ENCODE measurements around the gene PARD3.

PARD3 gene

DNA sequence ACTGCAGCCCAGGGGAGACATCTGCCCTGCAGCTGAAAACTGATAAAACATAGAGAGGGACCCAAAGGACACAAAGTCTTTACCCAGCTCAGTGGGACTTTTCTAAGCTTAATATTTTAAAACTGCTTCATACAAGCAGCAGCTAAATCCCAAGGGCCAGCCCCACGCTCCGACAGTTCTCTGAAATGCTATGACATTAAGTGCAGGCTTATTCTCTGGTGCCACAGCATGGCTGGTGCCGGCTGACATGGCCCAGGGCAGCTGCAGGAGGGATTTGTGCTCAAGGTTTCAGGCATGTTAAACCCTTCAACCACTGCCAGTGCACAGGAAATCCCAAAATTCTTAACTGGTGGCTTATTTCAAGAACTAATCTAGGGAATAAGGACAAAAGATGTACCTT is 170.9 kb downstream of the PARD3 start:
- DNase-seq, result no peak

DNA sequence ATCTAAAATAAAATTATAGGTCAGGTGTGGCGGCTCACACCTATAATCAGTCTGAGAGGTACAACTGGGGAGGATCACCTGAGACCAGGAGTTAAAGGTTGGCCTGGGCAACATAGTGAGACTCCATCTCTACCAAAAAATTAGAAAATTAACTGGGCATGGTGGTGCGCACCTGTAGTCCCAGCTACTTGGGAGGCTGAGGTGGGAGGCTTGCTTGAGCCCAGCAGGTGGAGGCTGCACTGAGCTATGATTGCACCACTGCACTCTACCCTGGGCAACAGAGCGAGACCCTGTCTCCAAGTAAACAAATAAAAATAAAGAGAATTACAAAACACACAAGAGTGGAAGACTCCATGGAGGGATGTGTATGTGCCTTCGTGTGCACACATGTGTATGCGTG is 171.5 kb downstream of the PARD3 start:
- no peak for DNase-seq

DNA sequence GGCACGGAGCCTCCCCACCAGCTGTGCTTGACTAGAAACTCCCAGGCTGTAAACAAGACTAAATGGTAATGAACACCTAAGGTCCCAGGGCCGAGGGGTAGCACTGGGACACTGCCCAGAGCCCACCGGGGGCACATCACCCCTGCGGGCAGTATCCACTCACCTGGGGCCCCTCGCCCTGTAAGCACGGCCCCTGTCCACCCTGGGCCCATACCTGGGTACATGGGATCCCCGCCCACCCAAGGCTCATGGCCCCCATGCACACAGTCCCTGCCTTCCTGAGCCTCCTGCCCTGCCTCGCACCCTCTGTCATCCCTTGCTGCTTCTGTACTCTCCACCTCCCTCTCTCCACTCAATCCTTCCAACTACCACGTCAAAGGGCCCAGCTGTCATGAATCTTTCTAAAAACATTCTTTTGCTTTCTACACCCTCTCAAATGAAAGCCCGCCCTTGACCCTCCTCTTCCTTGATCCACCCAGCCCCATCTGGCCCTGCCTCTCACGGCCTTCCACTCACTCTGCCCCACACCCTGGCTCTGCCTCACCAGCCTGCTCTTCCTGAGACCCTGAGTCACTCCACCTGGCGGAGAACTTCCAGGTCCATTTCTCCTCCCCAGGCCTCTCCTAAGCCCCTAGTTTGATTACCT is 173.1 kb downstream of the PARD3 start:
- DNase-seq, result no peak

DNA sequence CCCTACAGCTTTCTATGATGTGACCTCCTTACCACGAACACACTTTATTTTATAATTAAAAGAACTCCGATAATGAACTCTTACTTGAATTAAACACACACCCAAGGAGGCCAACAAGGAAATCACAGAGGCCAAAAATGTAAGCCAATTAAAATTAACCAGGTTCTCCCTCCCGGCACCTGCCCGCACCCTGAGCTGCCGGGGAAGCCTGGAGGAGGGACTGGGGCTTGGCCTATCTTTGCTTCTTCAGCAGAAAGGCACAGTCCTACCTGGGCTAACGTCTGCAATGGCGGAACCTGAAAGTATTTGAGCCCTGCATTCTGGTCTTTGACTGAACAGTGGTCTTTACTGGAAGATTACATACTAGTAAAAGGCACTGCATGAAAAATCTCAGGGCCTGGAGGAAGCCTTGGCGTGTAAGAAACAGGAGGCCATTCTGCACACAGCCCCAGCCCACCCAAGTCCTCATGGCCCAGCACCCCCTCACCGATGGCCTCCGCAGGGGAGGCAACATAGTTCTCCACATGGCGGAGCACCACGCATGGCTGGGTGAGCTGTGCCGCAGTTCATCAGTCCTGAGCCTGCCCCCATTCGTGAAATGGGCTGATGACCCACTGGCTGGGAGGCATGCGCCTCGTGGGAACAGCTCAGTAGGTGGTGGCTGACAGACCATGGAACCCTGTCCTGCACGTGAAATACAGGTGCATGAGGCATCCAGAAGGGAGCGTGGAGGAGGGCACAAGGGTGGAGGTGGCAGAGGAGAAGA is 173.8 kb downstream of the PARD3 start:
- no peak for DNase-seq

DNA sequence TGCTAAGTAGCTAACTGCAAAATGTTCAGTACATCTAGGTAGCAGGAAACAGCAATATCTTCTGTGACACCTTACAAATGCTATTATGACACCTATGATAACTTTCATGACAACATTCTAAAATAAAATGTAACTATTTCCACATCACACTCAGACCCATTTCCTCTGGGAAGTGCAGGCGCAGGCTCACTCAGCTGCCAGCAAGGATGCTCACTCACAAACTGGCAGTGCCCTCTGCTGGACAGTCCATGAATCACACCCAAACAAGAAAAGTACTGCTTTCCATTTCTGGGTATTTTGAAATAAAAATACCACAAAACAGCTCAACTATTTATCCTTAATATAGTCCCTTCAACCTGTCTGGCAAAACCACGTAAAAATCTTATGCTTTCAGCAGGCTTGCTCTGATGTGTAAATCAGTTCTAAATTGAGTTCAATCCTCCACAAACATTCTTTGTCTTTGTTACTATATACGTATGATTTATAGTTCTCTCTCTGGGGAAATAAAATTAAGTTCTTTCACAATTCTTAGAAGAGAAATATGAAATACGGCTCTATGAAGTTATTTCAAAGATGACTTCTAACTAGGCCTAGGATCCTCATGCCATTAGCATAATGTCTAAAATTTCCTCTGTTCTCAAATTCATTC is 176.6 kb downstream of the PARD3 start:
- DNase-seq, result peak; percentile 4

DNA sequence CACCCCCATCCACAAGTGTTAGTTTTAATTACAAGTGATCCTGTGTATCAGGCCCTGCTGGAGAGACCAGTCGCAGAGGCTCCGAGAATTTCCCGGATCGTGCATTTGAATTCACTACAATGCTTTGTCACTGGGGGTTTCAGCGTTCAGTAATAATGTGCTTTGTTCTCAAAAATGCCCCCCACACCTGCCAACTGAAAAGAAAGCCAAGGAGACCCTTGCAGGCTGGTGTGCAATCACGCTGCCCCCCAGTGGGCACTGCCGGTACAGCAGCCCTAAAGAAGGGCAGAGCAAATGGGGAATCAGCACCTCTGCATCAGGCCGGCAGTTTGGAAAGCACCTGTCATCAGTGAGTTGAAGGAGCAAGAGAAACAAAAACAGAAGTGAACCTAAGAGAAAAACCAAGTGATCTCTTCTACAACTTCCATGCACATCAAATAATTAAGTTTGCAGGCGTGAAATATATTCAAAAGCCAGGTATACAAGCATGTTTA is 177.6 kb downstream of the PARD3 start:
- DNase-seq, result peak; percentile 17

DNA sequence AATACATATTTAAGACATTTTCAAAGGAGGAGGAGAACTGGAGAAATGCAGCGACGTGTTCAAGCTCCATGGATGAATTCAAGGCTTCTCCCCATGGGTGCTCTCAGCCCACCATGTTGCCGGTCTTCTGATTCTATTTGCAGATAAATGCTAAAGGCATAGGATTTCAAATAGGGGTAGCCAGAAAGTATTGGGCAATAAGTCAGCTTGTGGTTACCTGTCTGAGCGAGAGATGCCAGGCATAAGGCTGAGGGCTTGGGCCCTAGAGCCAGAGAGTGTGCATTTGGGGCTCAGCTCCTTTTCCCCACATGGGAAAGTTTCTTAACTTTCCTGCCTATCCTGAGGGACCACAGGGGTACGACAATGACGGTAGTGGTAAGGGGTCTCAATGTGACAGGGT is 180.0 kb downstream of the PARD3 start:
- no peak for DNase-seq

DNA sequence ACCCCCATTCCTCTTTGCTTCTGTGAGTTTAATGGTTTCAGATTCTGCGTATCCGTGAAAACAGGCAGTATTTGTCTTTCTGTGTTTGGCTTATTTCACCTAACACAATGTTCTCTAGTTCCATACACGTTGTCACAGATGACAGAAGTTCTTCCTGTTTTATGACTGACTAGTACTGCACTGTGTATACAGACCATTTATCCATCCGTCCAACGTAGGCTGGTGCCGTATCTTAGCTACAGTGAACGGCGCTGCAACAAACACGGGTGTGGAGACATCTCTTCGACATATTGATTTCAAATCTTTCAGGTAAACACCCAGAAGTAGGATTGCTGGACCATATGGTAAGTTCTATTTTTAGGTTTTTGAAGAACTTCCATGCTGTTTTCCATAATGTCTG is 181.7 kb downstream of the PARD3 start:
- DNase-seq, result no peak

DNA sequence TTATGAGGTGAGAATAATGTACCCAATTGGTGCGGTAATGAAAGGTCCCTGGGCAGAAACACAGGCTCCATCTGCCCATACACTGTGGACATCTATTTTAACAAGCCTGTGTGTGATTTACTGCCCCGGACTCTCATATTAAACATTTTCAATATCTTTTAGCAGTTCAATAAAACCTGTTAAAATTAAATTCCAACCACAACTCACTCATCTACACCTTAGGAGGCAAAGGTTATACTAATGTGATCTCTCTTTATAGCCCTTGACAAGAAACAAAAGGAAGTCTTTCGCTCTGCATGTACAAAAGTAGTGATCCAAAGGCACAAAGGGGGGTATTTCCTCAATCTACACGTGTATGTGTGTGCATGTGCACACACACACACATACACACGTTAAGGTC is 186.0 kb downstream of the PARD3 start:
- no peak for DNase-seq

DNA sequence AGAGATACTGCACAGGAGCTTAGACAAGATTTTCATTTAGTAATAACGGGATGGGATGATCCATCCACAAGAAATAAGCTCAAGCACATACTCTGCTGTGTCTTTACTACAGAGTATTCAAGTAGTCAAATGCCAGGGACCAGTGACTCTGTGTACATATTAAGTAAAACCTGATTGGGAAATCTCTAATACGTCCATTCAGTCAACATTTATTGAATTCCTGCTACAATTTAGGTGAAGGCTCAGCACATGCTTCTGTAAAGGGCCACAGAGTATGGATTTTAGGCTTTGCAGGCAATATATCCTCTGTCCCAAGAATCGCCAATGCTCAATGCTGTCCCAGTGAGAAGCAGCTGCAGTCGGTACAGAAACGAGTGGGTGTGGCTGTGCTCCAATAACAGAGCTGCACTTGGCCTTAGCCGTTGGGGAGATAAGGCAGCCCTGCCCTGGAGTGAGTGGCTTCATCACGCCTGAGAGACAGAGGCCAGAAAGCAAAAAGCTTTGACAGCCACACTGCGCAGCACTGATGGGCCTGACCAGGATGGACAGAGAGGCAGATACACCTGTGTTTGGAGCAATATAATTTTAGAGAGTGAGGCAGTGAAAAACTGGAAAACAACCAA is 186.8 kb downstream of the PARD3 start:
- DNase-seq, result no peak

DNA sequence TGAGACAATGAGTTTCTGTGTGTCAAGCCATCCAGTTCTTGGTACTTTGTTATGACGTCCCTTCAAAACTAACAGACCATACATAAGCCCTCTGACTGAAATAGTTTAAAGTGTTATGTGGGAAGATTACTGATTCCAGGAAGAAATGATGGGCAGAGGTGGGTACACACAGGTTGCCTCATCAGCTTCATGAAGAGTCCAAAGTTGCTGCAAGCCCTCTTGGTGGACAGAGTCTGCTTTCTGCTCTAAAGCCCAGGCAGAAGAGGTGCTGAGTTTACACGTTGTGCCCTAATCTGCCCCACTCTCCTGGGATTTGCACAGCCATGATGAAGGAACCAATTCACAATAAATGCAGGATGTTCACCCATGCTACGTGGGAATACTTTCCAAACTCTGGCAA is 187.4 kb downstream of the PARD3 start:
- no peak for DNase-seq

DNA sequence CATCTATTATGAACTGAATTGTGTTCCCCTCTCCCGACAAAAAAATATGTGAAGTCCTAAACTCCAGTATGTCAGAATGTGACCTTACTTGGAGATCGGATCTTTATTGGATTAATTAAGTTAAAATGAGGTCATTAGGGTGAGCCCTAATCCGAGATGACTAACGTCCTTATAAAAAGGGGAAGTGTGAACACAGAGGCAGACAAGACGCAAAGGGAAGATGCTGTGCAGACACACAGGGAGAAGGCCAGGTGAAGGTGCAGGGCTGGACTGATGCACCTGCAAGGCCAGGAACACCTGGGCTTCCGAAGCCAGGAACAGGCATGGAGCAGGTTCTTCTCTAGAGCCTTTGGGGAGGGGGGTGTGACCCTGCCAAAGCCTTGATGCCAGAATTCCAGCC is 187.8 kb downstream of the PARD3 start:
- DNase-seq, result no peak

DNA sequence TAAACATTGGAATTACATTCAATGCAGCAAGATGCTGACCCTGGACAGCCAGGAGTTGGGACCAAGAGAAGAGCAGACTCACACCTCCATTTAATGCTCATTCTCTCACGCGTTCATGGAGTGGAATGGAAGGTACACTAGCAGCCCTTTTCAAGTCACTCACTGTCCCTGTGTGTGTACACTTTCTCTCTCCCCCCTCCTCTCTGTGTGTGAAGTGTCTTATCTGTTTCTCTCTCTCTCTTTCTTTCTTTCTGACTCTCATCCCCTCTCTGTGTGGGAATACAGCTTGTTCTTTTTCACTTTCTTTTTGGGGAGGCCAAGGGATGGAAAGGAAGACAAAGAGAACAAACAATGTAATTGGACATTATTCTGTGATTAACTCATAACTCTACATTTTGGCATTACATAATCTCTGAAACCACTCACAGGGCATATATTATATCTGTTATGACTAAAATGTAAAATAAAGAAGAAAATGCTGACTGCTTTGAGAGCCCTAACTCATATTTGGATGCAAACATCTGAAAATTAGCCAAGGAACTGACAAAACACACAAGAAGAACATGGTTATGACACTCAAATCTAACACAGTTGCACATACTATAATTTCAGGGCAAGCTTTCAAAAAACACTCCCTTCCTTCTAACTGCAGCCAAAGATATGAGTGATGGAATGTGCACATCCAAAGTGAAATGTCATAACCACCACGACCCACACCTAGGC is 188.8 kb downstream of the PARD3 start:
- DNase-seq, result no peak

DNA sequence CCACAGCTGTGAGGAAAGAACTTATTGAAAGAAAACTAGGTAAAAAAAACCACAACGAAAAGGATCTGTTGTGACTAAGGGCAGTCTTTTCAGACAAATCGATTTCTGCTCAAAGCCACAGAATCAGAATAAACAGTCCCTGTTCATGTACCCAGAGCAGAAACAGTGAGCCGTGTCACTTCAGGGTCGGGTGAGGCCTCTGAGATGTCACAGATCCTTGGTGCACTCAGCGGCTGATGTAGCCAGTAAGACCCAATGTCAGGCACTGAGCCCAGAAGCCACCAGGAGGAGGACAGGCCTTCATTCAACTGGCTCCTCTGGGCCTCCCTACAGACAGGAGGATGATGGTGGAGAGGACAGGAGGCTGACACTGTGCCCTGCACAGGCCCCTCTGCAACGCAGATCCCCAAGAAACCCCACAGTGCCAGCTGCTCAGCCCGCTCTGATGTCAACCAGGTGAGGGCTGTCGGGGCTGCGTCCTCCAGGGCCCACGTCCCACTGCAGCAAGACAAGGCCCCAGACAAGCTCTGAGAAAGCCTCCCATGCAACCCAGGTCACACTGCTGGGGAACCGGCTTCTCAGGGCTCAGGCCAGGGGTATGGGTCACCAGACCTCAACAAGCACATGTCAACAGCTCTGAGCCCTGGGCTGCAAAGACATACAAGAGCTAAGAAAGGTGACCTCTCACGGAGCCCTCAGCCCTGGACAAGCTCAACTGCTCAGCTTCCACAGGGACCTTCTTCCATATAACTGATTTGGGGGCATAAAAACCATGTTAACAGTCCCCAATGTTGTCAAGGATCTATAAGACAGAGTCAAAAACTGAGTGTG is 190.6 kb downstream of the PARD3 start:
- no peak for DNase-seq

DNA sequence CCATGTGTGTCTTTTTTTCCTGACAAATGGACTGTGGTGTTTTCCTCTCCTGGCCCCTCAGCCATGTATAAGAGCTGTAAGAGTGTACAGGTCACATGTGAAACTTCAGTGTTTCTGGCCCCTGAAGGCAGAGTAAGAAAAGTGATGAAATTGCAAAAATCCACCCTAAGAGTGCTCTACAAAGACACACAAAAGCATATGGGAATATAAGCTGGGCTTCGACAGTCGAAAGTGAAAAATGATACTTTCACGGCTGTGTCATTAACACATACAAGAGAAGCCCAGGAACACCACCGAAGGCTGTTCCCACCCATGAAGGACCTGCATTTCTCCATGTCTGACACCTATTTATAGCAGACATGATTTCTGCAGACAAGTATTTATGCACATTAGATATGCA is 192.2 kb downstream of the PARD3 start:
- DNase-seq, result no peak

DNA sequence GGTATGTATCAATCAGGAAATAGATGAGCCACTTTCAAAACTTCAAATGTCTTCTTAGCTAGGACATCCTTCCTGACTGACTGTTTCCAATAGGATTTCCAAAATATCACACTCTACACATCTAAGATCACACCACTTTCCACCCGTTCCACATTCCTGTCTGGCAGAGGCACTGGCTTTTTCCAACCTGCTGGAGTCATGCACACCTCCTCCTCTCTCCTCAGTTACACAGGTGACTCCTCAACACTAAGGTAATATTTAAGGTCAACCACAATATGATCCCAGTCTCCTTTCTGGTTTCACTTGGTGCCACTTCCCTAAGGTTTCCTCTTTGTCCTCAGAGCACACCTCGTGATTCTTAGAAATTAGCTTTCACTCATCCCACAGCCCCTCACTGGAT is 196.5 kb downstream of the PARD3 start:
- no peak for DNase-seq

DNA sequence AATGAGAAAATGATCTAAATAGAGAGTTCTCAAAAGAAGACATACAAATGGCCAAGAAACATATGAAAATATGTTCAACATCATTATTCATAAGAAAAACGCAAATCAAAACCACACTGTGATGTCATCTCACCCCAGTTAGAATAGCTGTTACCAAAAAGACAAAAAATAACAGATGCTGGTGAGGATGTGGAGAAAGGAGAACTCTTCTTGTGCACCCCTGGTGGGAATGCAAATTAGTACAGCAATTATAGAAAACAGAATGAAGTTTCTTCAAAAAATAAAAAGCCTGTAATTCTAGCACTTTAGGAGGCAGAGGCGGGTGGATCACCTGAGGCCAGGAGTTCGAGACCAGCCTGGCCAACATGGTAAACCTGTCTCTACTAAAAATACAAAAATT is 199.3 kb downstream of the PARD3 start:
- no peak for DNase-seq

DNA sequence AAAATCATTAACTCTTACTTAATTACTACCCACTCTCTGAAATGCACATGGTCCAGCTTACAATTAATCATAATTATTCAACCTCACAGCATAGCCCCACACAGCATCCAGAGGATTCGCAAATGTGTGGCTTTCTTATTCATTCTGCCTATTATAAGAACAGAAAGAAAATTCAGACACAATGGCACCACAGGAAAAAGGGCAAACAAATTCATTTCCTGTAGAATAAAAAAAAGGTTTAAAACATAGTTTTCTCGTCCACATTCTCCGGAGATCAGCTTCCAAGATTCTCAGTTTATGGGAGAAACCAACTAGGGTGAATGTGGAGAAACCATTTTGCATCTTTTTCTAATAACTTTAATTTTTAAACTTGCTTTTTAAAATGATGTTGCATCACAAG is 201.6 kb downstream of the PARD3 start:
- DNase-seq, result no peak

DNA sequence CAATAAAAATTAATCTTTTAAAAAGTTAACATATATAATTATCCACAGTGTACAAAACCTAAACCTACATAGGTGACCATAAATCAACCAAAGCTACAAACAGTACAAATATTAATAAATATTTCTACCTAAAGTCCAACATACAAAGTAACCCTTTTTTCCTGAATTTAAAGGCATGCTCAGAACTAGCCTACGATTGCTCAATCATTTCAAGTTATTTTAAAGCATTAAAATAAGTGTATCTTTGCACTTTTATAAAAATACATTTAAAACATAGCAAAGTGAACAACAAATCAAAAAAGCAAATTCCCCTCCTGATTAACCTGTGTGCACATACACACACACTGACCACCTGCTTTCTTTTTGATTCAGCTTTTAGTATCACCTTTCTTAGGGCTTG is 202.2 kb downstream of the PARD3 start:
- DNase-seq, result no peak

DNA sequence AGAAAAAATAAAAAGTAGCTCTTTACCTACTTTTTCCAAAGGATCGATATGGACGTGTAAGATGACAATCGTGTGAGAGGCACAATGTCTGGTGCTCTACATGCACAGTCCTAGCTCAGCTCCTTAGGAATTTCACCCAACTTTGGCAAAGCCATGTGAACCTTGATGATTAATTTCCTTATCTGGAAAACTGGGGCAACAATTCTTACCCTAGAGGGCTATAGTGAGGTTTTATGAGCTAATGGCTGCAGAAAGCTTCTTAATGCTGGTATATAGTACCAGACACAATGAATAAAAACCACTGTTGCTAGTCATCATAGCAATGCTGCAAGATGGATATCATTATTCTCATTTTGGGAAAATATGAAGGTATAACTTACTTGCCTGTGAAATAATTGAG is 202.7 kb downstream of the PARD3 start:
- no peak for DNase-seq

DNA sequence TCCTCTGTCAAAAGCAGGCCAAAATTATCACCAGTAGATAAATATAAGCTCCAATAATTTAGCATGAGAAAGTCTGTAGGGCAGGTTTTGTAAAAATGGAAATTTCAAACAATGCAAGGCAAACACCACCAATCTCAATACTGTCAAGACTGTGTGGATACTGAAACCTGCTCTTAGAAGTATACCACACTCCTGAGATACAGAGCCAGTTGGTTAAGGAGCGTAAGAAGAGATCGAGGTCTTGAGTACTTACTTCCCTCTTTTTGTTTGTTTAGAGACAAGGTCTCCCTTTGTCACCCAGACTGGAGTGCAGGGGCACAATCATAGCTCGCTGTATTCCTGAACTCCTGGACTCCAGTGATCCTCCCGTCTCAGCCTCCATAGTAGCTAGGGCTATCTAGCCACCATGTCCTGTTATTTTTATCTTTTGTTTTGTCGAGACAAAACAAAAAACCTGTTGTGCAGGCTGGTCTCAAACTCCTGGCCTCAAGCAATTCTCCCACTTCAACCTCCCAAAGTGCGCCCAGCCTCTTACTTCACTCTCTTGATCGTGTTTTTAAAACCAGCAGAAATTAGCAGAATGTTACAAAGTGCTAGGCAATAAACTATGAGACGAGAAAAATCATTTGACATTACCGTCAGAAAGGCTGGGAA is 205.7 kb downstream of the PARD3 start:
- no peak for DNase-seq

DNA sequence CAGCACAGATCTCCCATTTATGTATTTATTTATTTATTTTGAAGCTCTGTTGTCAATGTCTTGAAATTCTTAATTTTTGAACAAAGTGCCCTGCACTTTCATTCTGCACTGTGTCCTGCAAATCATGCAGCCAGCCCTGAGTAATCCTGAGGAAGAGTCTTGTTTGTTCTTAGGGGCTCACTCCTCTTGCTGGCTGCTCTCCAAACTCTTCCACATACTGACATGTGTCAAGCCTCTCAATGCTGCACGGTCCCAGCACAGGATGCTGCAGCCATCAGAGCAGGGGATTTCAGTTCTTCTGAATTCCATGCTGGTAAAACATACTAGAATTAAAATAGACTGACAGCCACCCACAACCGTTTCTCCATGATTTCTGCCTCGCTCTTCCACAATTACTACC is 207.2 kb downstream of the PARD3 start:
- DNase-seq, result no peak

Measured in NCI-H2029 treated with DMSO at 0.1 percent for 48 hours (cell line).